Heart left ventricle (tissue), 13 donors: Measurements from ENCODE around the gene EPHB1.

Source experiments
- CTCF ChIP-seq, 12 donors: fragments of 200-600 bp; sonication (generic) in 4 of 12; IDR thresholded peaks; one replicate each; pipeline versions ENCODE4 v1.5.0 to v1.8.0; 2018 to 2022; ENCODE audit warnings: antibody characterized with exemption in 12 of 12, mild to moderate bottlenecking in 5 of 12
- POLR2A ChIP-seq, 2 donors: fragments of 450-650 bp; IDR thresholded peaks; one replicate each; pipeline ENCODE4 v1.6.1; 2017; ENCODE audit warnings: antibody characterized with exemption in 2 of 2, mild to moderate bottlenecking in 2 of 2, moderate library complexity in 2 of 2
- donor health status: ischemic (EF 13 %, LVEDD 7.1; RV severe dilation, severe dysfunction).
- donor health status: DM: no; HTN: yes; CAD: no.
- donor health status: DM: no; HTN: no; CAD: no.
- donor health status: ischemic (EF 25% LVEDD 6.9; RV normal size, moderate dysfunction).
- donor health status: ischemic (EF 25% LVEDD 5.7; RV mildly dilated, moderate dysfunction).
- donor health status: ischemic (EF 35%, LVEDD 5.7; RV mildly dilated, moderate dysfunction).
- donor health status: nonischemic (EF 11% LVEDD 7.7; RV severe dilation, severe dysfunction).
- donor health status: DM: yes; HTN: yes; CAD: no.
- donor health status: PGD.
- donor health status: ischemic (EF 29% LVEDD 5.4; RV normal size, mild dysfunction).
- donor health status: nonischemic (EF 23%, LVEDD 6.1; RV moderate dilation, normal function).

DNA sequence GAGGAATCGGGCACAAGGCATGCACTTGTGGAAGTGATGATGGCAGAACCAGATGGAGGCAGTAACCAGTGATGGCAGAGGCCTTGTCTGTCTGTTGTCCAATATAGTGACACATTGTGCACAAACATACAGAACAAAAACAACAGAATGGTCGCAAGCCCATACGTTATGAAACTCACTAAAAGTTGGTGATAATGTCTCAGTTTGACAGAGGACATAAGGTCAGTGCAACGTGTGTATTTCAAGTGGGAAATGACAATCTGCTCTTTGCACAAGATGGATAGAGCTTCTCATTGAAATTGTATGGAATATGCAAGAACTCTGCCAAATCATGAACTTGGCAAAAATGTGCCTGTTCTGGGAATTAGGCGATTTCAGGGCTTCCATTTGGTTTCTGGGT, 169.2 kb downstream of the EPHB1 start:
- TF ChIP-seq CTCF (IDR thresholded peaks at IDR 0.05): no peak
- no peak for TF ChIP-seq POLR2A (IDR thresholded peaks at IDR 0.05)
